HCT116 (cell line): ENCODE data around the gene CISD2. TPM values are rescaled to one million over a fixed set of nuclear protein-coding genes. Genes with fewer than 3 reads are reported as not detected.
A peak's percentile ranks its signal among the peaks of the same experiment; 100 is the strongest.

Source experiments
- ATAC-seq: fragments of 200-7000 bp; cut with Tn5 transposase; 2 replicates; pipeline ENCODE4 v1.9.1; 2020; ENCODE audit warnings: mild to moderate bottlenecking, moderate library complexity
- Bru-seq: library from RNA; stranded (reverse); fragments of 400-500 nt; gene quantifications from one replicate; lab custom pipeline; 2021; lab: Mats Ljungman, UMichigan
- BruChase-seq, 2 experiments: library from RNA; stranded (reverse); fragments of 400-500 nt; gene quantifications; one replicate each; lab custom pipeline; 2021; lab: Mats Ljungman, UMichigan
- BruUV-seq: library from RNA; stranded (reverse); fragments of 400-500 nt; replicated peaks from 2 replicates; lab custom pipeline; 2021; lab: Mats Ljungman, UMichigan
- CTCF ChIA-PET: fragments of 300-600 bp; sonication (Branson Sonifier 250); formaldehyde crosslinking; loops from one replicate; lab custom pipeline; 2021; ENCODE audit warnings: antibody characterized with exemption; lab: Charles Lee
- POLR2A ChIA-PET: fragments of 300-600, 350-600 bp; sonication (Branson Sonifier 250); formaldehyde crosslinking; loops from one replicate; lab custom pipeline; 2021; ENCODE audit warnings: antibody characterized with exemption; lab: Charles Lee
- RAD21 ChIA-PET, 2 experiments: fragments of 300-600 bp; sonication (Branson Sonifier 250); formaldehyde crosslinking; loops; one replicate each; lab custom pipeline; 2023; ENCODE audit warnings: low total read pairs in 2 of 2; ENCODE audit not compliant: uncharacterized antibody in 2 of 2, unreplicated experiment in 2 of 2, low non-redundant PET in 1 of 2; lab: Charles Lee
- DNase-seq: peaks from one replicate; pipeline ENCODE4 v3.0.0-alpha.2; 2010; ENCODE audit warnings: low read depth, low spot score
- H2AFZ ChIP-seq: fragments of 200-600 bp; shearing (Covaris generic), sonication (generic); 2 replicates; pipeline ENCODE4 v1.6.1; 2017; ENCODE audit warnings: low read depth, mixed run types, mixed read lengths, antibody characterized with exemption, low read length; ENCODE audit not compliant: poor library complexity, severe bottlenecking
- H3K27ac ChIP-seq: 2 replicates; pipeline ENCODE4 v1.5.1; 2012; ENCODE audit warnings: low read depth, low read length
- H3K27me3 ChIP-seq: fragments of 200-600 bp; sonication (generic); 2 replicates; pipeline ENCODE4 v1.6.1; 2016; ENCODE audit warnings: mixed run types, low read length, mixed read lengths; ENCODE audit not compliant: insufficient read depth
- H3K36me3 ChIP-seq, 2 experiments: fragments of 200-500 bp in 1 of 2; fragments of 200-600 bp in 1 of 2; sonication (Bioruptor generic) in 1 of 2; sonication (generic) in 1 of 2; 2 replicates each; pipeline versions ENCODE4 v1.5.1 to v1.6.1; 2014 to 2016; ENCODE audit warnings: low read length in 2 of 2, inconsistent platforms in 1 of 2, mixed read lengths in 1 of 2, mixed run types in 1 of 2; ENCODE audit not compliant: insufficient read depth in 2 of 2, control insufficient read depth in 1 of 2
- H3K4me1 ChIP-seq, 2 experiments: fragments of 200-600 bp in 1 of 2; sonication (generic) in 1 of 2; 2 replicates each; pipeline versions ENCODE4 v1.5.1 to v1.6.1; 2012 to 2017; ENCODE audit warnings: low read length in 2 of 2, inconsistent platforms in 1 of 2, mild to moderate bottlenecking in 1 of 2, mixed read lengths in 1 of 2, mixed run types in 1 of 2, moderate library complexity in 1 of 2; ENCODE audit not compliant: insufficient read depth in 2 of 2, control insufficient read depth in 1 of 2
- H3K4me2 ChIP-seq: fragments of 200-600 bp; sonication (generic); 2 replicates; pipeline ENCODE4 v1.6.1; 2017; ENCODE audit warnings: mixed run types, low read length, mixed read lengths
- H3K4me3 ChIP-seq, 2 experiments: fragments of 200-600 bp in 1 of 2; sonication (generic) in 1 of 2; replicated peaks in 1 of 2; 2 replicates each; pipeline ENCODE4 v1.5.1; 2011 to 2016; ENCODE audit warnings: low read length in 2 of 2, control low read depth in 1 of 2, low read depth in 1 of 2, mild to moderate bottlenecking in 1 of 2, mixed read lengths in 1 of 2, mixed run types in 1 of 2
- H3K79me2 ChIP-seq: fragments of 200-600 bp; sonication (generic); 2 replicates; pipeline ENCODE4 v1.6.1; 2017; ENCODE audit warnings: mild to moderate bottlenecking, mixed run types, low read length, moderate library complexity, mixed read lengths; ENCODE audit not compliant: insufficient read depth
- H3K9ac ChIP-seq: fragments of 200-600 bp; sonication (generic); 2 replicates; pipeline ENCODE4 v1.6.1; 2016; ENCODE audit warnings: low read length, mixed read lengths
- H3K9me2 ChIP-seq: fragments of 200-600 bp; sonication (generic), shearing (Covaris generic); 2 replicates; pipeline ENCODE4 v1.6.1; 2017; ENCODE audit warnings: mixed run types, mild to moderate bottlenecking, moderate library complexity; ENCODE audit not compliant: insufficient read depth
- H3K9me3 ChIP-seq, 2 experiments: fragments of 200-500 bp in 1 of 2; fragments of 200-600 bp in 1 of 2; sonication (Bioruptor generic) in 1 of 2; sonication (generic) in 1 of 2; 2 replicates each; pipeline ENCODE4 v1.6.1; 2014 to 2017; ENCODE audit warnings: low read length in 2 of 2, mixed read lengths in 2 of 2, inconsistent platforms in 1 of 2, low read depth in 1 of 2, mild to moderate bottlenecking in 1 of 2, mixed run types in 1 of 2, moderate library complexity in 1 of 2; ENCODE audit not compliant: control insufficient read depth in 1 of 2, insufficient read depth in 1 of 2
- H4K20me1 ChIP-seq: fragments of 200-600 bp; sonication (generic), shearing (Covaris generic); 2 replicates; pipeline ENCODE4 v1.6.1; 2017; ENCODE audit warnings: mixed run types, mild to moderate bottlenecking, moderate library complexity; ENCODE audit not compliant: insufficient read depth
- CEBPB ChIP-seq: IDR thresholded peaks from 2 replicates; pipeline ENCODE4 v1.6.1; 2012; ENCODE audit warnings: low read depth
- EGR1 ChIP-seq: IDR thresholded peaks from 2 replicates; pipeline ENCODE4 v1.6.1; 2012; ENCODE audit warnings: low read depth
- ELF1 ChIP-seq: IDR thresholded peaks from 2 replicates; pipeline ENCODE4 v1.6.1; 2012; ENCODE audit warnings: low read depth, borderline replicate concordance
- EZH2 ChIP-seq: fragments of 200-600 bp; sonication (generic); IDR thresholded peaks from 2 replicates; pipeline ENCODE4 v1.6.1; 2017; ENCODE audit warnings: antibody characterized with exemption, mixed run types
- EZH2phosphoT487 ChIP-seq: fragments of 200-600 bp; IDR thresholded peaks from 2 replicates; pipeline ENCODE4 v1.6.1; 2018; ENCODE audit warnings: antibody characterized with exemption, borderline replicate concordance
- FOSL1 ChIP-seq: IDR thresholded peaks from 2 replicates; pipeline ENCODE4 v1.6.1; 2012; ENCODE audit warnings: low read depth
- JUND ChIP-seq: IDR thresholded peaks from 2 replicates; pipeline ENCODE4 v1.6.1; 2012
- MAX ChIP-seq: IDR thresholded peaks from 2 replicates; pipeline ENCODE4 v1.6.1; 2012
- POLR2A ChIP-seq: IDR thresholded peaks from 2 replicates; pipeline ENCODE4 v1.7.0; 2011; ENCODE audit warnings: borderline replicate concordance; ENCODE audit not compliant: insufficient read depth, insufficient read length; ENCODE audit errors: extremely low read depth
- POLR2AphosphoS5 ChIP-seq: IDR thresholded peaks from 2 replicates; pipeline ENCODE4 v1.6.1; 2011; ENCODE audit warnings: mild to moderate bottlenecking, low read depth, low read length, moderate library complexity
- RAD21 ChIP-seq: IDR thresholded peaks from 2 replicates; pipeline ENCODE4 v1.6.1; 2012; ENCODE audit warnings: low read depth, mild to moderate bottlenecking
- SIN3A ChIP-seq: IDR thresholded peaks from 2 replicates; pipeline ENCODE4 v1.6.1; 2012; ENCODE audit warnings: low read depth
- SP1 ChIP-seq: IDR thresholded peaks from 2 replicates; pipeline ENCODE4 v1.6.1; 2012; ENCODE audit warnings: low read depth
- SRF ChIP-seq: IDR thresholded peaks from 2 replicates; pipeline ENCODE4 v1.6.1; 2012; ENCODE audit warnings: low read depth
- YY1 ChIP-seq: IDR thresholded peaks from 2 replicates; pipeline ENCODE4 v1.6.1; 2011; ENCODE audit warnings: low read length, low read depth, moderate library complexity, mild to moderate bottlenecking; ENCODE audit not compliant: insufficient replicate concordance; ENCODE audit errors: extremely low read depth
- ZFX ChIP-seq: fragments of 450-650 bp; IDR thresholded peaks from 2 replicates; pipeline ENCODE4 v1.6.1; 2017
- ZNF274 ChIP-seq: fragments of 200-500 bp; sonication (Bioruptor generic); IDR thresholded peaks from 2 replicates; pipeline ENCODE4 v1.6.1; 2014; ENCODE audit warnings: mild to moderate bottlenecking, low read depth, low read length, inconsistent platforms
- intact Hi-C: fragments of 100-400 bp; cut with micrococcal nuclease; formaldehyde crosslinking; loops from 2 replicates; pipeline ENCODE4 v1.10.0; 2022
- long read RNA-seq: library from polyadenylated mRNA; unstranded; transcript quantifications from one replicate; pipeline ENCODE4 v2.0.0, GENCODE V29; 2021; ENCODE audit not compliant: unreplicated experiment
- polyA plus RNA-seq: library from polyadenylated mRNA; unstranded; fragments of >200 nt; gene quantifications from 2 replicates; pipeline ENCODE4 v1.2.1, GENCODE V29; 2012; ENCODE audit warnings: missing spikeins
- total RNA-seq: library from RNA; stranded (reverse); gene quantifications from one replicate; pipeline ENCODE4 v1.2.1, GENCODE V29; 2021; ENCODE audit not compliant: unreplicated experiment
- TF ChIP-seq, protein P1 (sequence below): IDR thresholded peaks from 2 replicates; pipeline ENCODE4 v1.6.1; 2011; ENCODE audit warnings: mild to moderate bottlenecking, low read length, moderate library complexity; ENCODE audit not compliant: insufficient replicate concordance; ENCODE audit errors: extremely low read depth
- TF ChIP-seq, protein P2 (sequence below): IDR thresholded peaks from 2 replicates; pipeline ENCODE4 v1.6.1; 2012; ENCODE audit warnings: low read depth

Gene CISD2, protein sequence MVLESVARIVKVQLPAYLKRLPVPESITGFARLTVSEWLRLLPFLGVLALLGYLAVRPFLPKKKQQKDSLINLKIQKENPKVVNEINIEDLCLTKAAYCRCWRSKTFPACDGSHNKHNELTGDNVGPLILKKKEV
- 38.9 TPM for total RNA-seq
- 34.5 and 38.6 TPM in 2 replicates for polyA plus RNA-seq
- Bru-seq, nascent RNA: percentile 85 among the genes with signal in this experiment
- BruChase-seq, experiment 1, labeled RNA remaining after a 6-hour chase: percentile 87 among the genes with signal in this experiment
- BruChase-seq, experiment 2, labeled RNA remaining after a 2-hour chase: percentile 74 among the genes with signal in this experiment
- long read RNA-seq, full-length matches to known transcripts: 118 of 124 reads
- long read RNA-seq, partial matches to known transcripts: 0 of 124 reads
- long read RNA-seq, other reads (novel, unspliced or antisense): 6 of 124 reads

- Histone ChIP-seq H3K9me3 (no peaks in the 10 kb centered on the region), H3K4me2 (peak within 1 kb of the TSS; percentile 85), H3K4me1 (peaks cover 5 to 28% of the 10 kb centered on the region in 2 experiments; a peak in 3 of 4 replicates), H2AFZ (no peak within 1 kb of the TSS), H4K20me1 (no peaks in the 10 kb centered on the region), H3K9ac (peak within 1 kb of the TSS; percentile 78), H3K4me3 (peak within 1 kb of the TSS; percentile 61 to 69), H3K79me2 (peaks cover 90% of the 10 kb centered on the region), H3K36me3 (no peaks in the 10 kb centered on the region; a peak in 1 of 4 replicates), H3K27ac (peak within 1 kb of the TSS; percentile 87), H3K9me2 (no peaks in the 10 kb centered on the region), H3K27me3 (no peaks in the 10 kb centered on the region)
- CTCF ChIA-PET: interaction anchor here (1.0 kb wide), 1 partner anchor 248 kb away, joined by 6 read pairs; no protein-coding TSS in a partner anchor
- DNase-seq: peak; percentile 82
- POLR2A ChIA-PET: interaction anchor here (0.7 to 2.9 kb wide), 6 partner anchors 11 to 43 kb away, joined by 3 to 49 read pairs (median 3); partner anchors contain the start of gene UBE2D3
- peak; percentile 92 for ATAC-seq
- RAD21 ChIA-PET: interaction anchor here in 1 of 2 experiments (1.1 kb wide), 1 partner anchor 41 kb away, joined by 5 read pairs; the partner anchor contains the start of gene UBE2D3
- TSS peak; percentile 57 for BruUV-seq
- intact Hi-C loops: loop anchor here (1.0 kb wide), 2 partner anchors 41 to 44 kb away; no protein-coding TSS in a partner anchor
- TF ChIP-seq EGR1 (peak; percentile 51; the same call in 1 of the 2 replicates), SRF (no peak; the same call in 1 of the 2 replicates), RAD21 (no peak), YY1 (peak; percentile 49), EZH2 (no peak), EZH2phosphoT487 (no peak), MAX (peak; percentile 95), CEBPB (no peak), SP1 (peak; percentile 35), FOSL1 (no peak), ZFX (peak; percentile 72), JUND (no peak; the same call in 1 of the 2 replicates), POLR2AphosphoS5 (peak; percentile 86), SIN3A (peak; percentile 57), POLR2A (peak; percentile 96), ELF1 (no peak), ZNF274 (no peak)
- TF ChIP-seq, protein P1, sequence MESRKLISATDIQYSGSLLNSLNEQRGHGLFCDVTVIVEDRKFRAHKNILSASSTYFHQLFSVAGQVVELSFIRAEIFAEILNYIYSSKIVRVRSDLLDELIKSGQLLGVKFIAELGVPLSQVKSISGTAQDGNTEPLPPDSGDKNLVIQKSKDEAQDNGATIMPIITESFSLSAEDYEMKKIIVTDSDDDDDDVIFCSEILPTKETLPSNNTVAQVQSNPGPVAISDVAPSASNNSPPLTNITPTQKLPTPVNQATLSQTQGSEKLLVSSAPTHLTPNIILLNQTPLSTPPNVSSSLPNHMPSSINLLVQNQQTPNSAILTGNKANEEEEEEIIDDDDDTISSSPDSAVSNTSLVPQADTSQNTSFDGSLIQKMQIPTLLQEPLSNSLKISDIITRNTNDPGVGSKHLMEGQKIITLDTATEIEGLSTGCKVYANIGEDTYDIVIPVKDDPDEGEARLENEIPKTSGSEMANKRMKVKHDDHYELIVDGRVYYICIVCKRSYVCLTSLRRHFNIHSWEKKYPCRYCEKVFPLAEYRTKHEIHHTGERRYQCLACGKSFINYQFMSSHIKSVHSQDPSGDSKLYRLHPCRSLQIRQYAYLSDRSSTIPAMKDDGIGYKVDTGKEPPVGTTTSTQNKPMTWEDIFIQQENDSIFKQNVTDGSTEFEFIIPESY: no peak
- TF ChIP-seq, protein P2, sequence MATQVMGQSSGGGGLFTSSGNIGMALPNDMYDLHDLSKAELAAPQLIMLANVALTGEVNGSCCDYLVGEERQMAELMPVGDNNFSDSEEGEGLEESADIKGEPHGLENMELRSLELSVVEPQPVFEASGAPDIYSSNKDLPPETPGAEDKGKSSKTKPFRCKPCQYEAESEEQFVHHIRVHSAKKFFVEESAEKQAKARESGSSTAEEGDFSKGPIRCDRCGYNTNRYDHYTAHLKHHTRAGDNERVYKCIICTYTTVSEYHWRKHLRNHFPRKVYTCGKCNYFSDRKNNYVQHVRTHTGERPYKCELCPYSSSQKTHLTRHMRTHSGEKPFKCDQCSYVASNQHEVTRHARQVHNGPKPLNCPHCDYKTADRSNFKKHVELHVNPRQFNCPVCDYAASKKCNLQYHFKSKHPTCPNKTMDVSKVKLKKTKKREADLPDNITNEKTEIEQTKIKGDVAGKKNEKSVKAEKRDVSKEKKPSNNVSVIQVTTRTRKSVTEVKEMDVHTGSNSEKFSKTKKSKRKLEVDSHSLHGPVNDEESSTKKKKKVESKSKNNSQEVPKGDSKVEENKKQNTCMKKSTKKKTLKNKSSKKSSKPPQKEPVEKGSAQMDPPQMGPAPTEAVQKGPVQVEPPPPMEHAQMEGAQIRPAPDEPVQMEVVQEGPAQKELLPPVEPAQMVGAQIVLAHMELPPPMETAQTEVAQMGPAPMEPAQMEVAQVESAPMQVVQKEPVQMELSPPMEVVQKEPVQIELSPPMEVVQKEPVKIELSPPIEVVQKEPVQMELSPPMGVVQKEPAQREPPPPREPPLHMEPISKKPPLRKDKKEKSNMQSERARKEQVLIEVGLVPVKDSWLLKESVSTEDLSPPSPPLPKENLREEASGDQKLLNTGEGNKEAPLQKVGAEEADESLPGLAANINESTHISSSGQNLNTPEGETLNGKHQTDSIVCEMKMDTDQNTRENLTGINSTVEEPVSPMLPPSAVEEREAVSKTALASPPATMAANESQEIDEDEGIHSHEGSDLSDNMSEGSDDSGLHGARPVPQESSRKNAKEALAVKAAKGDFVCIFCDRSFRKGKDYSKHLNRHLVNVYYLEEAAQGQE: no peak
Measured at GRCh38 chr4:102868781-102869568, at the start of gene CISD2. TSS of gene CISD2 (plus strand) at chr4:102868992. CDS start at chr4:102869085, 93 bp downstream.
